ENCODE data around the gene ABCD2.

ABCD2 gene

DNA sequence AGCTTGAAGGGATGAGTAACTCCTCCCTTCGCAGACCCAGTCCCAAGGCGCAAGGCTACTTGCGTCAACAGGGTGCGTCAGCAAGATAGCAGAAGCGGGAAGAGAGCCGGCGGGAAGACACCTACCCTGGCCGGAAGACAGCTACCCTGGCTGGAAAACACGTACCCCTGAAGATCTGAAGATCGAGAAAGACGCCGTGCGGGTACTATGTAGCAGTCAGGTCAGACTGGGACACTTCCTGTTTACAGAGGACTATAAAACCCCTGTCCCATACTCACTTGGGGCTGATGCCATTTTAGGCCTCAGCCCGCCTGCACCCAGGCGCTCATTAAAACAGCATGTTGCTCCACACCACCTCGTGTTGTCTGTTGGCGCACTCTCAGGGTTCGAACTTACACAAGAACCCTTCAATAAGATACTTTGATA is 80.9 kb downstream of the ABCD2 start:
- no peak for TF ChIP-seq GABPA (IDR thresholded peaks at IDR 0.05; ENCODE audit: low read depth)
- TF ChIP-seq, protein P1, sequence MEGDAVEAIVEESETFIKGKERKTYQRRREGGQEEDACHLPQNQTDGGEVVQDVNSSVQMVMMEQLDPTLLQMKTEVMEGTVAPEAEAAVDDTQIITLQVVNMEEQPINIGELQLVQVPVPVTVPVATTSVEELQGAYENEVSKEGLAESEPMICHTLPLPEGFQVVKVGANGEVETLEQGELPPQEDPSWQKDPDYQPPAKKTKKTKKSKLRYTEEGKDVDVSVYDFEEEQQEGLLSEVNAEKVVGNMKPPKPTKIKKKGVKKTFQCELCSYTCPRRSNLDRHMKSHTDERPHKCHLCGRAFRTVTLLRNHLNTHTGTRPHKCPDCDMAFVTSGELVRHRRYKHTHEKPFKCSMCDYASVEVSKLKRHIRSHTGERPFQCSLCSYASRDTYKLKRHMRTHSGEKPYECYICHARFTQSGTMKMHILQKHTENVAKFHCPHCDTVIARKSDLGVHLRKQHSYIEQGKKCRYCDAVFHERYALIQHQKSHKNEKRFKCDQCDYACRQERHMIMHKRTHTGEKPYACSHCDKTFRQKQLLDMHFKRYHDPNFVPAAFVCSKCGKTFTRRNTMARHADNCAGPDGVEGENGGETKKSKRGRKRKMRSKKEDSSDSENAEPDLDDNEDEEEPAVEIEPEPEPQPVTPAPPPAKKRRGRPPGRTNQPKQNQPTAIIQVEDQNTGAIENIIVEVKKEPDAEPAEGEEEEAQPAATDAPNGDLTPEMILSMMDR (IDR thresholded peaks at IDR 0.05; ENCODE audit: insufficient read depth, low read length) = no peak
- TF ChIP-seq, protein P2, sequence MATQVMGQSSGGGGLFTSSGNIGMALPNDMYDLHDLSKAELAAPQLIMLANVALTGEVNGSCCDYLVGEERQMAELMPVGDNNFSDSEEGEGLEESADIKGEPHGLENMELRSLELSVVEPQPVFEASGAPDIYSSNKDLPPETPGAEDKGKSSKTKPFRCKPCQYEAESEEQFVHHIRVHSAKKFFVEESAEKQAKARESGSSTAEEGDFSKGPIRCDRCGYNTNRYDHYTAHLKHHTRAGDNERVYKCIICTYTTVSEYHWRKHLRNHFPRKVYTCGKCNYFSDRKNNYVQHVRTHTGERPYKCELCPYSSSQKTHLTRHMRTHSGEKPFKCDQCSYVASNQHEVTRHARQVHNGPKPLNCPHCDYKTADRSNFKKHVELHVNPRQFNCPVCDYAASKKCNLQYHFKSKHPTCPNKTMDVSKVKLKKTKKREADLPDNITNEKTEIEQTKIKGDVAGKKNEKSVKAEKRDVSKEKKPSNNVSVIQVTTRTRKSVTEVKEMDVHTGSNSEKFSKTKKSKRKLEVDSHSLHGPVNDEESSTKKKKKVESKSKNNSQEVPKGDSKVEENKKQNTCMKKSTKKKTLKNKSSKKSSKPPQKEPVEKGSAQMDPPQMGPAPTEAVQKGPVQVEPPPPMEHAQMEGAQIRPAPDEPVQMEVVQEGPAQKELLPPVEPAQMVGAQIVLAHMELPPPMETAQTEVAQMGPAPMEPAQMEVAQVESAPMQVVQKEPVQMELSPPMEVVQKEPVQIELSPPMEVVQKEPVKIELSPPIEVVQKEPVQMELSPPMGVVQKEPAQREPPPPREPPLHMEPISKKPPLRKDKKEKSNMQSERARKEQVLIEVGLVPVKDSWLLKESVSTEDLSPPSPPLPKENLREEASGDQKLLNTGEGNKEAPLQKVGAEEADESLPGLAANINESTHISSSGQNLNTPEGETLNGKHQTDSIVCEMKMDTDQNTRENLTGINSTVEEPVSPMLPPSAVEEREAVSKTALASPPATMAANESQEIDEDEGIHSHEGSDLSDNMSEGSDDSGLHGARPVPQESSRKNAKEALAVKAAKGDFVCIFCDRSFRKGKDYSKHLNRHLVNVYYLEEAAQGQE (IDR thresholded peaks at IDR 0.05; ENCODE audit: insufficient replicate concordance, low read depth) = no peak
- no peak for TF ChIP-seq POLR2AphosphoS5 (IDR thresholded peaks at IDR 0.05; ENCODE audit: low read depth)
- TF ChIP-seq SPI1 (IDR thresholded peaks at IDR 0.05; ENCODE audit: borderline replicate concordance, low read depth) = no peak
- Histone ChIP-seq H3K27me3 (ENCODE audit: insufficient read depth, poor library complexity, severe bottlenecking) (no peaks in the 10 kb centered on the region), H3K4me3 (replicated peaks; ENCODE audit: insufficient read depth, low read length) (no peak overlapping the region), H3K27ac (replicated peaks) (no peak overlapping the region)
- no peak for DNase-seq (ENCODE audit: low read depth in 1 of 2, low spot score in 1 of 2)

DNA sequence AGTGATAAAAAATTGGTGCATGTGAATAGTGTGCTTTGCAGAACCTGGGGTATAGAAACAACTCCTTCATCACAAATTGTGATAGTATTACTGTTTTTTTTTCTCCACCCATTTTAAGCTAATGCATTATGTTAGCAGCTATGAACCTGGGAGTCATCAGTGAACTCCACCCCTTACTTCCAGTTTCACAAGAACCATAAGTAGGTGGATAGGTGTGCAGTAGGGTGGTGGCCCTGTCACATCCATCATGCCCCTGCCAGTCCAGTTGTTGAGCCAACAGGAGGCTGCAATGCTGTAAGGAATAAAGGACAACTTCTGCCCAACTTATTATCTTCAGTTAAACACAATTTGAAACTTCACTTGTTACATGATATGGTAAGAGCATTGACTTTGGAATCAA is 85.7 kb downstream of the ABCD2 start:
- no peak overlapping the region for H3K27ac ChIP-seq (replicated peaks)
- no peak for TF ChIP-seq GABPA (IDR thresholded peaks at IDR 0.05; ENCODE audit: low read depth)
- TF ChIP-seq SPI1 (IDR thresholded peaks at IDR 0.05; ENCODE audit: borderline replicate concordance, low read depth) = no peak
- TF ChIP-seq, protein P2 (IDR thresholded peaks at IDR 0.05; ENCODE audit: insufficient replicate concordance, low read depth) = no peak
- TF ChIP-seq, protein P1 (IDR thresholded peaks at IDR 0.05; ENCODE audit: insufficient read depth, low read length) = no peak
- no peak for TF ChIP-seq POLR2AphosphoS5 (IDR thresholded peaks at IDR 0.05; ENCODE audit: low read depth)

DNA sequence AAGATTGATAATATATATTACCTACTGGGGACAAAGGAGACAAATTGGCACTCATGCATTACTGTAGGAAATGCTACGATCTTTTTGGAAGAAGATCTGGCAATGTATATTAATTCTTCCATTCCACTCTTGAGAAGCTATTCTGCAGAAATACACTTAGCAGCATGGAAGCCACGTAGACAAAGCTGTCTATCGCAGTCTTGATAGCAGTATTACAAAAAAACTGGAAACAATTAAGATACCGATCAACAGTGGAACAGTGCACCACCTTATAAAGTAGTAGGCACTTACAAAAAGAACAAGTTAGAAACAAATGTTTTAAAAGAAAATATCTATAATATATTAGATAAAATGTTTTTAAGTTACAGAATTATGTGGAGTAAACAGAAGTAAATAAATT is 87.2 kb downstream of the ABCD2 start:
- Histone ChIP-seq H3K27ac (replicated peaks) (no peak overlapping the region), H3K27me3 (ENCODE audit: insufficient read depth, poor library complexity, severe bottlenecking) (no peaks in the 10 kb centered on the region), H3K4me3 (replicated peaks; ENCODE audit: insufficient read depth, low read length) (no peak overlapping the region)
- TF ChIP-seq, protein P1 (IDR thresholded peaks at IDR 0.05; ENCODE audit: insufficient read depth, low read length) = no peak
- TF ChIP-seq, protein P2 (IDR thresholded peaks at IDR 0.05; ENCODE audit: insufficient replicate concordance, low read depth) = no peak
- TF ChIP-seq POLR2AphosphoS5 (IDR thresholded peaks at IDR 0.05; ENCODE audit: low read depth) = no peak
- TF ChIP-seq GABPA (IDR thresholded peaks at IDR 0.05; ENCODE audit: low read depth) = no peak
- no peak for TF ChIP-seq SPI1 (IDR thresholded peaks at IDR 0.05; ENCODE audit: borderline replicate concordance, low read depth)
- no peak for DNase-seq (ENCODE audit: low read depth in 1 of 2, low spot score in 1 of 2)

More for the DNA sequence above, 85.7 kb downstream of the ABCD2 start:
- Histone ChIP-seq H3K4me3 (replicated peaks; ENCODE audit: insufficient read depth, low read length) (no peak overlapping the region), H3K27me3 (ENCODE audit: insufficient read depth, poor library complexity, severe bottlenecking) (no peaks in the 10 kb centered on the region)
- DNase-seq (ENCODE audit: low read depth in 1 of 2, low spot score in 1 of 2) = no peak
